HG02798 (cell line): ENCODE data around the gene KCTD11.

Experiments used
- ATAC-seq: cut with Tn5 transposase; IDR thresholded peaks from one replicate; pipeline ENCODE4 v1.9.1; 2021; ENCODE audit warnings: mild to moderate bottlenecking; ENCODE audit not compliant: unreplicated experiment, poor library complexity

Gene KCTD11

DNA sequence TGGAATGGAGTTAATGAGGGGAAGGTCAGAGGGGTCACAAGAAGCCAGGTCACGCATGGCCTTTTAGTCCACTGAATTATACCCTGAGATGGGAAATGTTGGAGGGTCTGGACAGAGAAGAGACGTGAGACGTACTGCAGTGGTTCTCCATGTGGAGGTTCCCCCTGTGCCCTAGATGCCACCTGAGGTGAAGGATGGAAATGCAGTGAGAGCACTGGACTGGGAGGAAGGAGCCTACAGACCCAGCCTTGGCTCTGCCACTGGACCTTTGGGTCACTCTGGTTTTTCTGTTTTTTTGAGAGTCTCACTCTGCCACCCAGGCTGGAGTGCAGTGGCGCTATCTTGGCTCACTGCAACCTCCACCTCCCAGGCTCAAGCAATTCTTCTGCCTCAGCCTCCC is 44.2 kb downstream of the KCTD11 start:
- no peak for ATAC-seq

DNA sequence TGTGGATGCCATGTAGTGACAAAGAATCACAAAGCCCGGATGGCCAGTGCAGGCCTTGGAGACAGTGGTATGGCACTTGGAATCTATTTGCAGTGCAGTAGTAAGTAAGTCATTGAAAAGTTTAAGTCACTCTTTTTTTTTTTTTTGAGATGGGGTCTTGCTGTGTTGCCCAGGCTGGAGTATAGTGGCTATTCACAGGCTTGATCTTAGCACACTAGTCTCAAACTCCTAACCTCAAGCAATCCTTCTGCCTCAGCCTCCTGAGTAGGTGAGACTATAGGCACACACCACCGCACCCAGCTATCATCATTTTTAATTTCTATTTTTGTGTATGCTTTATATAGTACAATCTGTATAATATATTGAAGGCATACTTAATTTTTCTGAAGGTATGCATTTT is 46.6 kb downstream of the KCTD11 start:
- ATAC-seq, result no peak

DNA sequence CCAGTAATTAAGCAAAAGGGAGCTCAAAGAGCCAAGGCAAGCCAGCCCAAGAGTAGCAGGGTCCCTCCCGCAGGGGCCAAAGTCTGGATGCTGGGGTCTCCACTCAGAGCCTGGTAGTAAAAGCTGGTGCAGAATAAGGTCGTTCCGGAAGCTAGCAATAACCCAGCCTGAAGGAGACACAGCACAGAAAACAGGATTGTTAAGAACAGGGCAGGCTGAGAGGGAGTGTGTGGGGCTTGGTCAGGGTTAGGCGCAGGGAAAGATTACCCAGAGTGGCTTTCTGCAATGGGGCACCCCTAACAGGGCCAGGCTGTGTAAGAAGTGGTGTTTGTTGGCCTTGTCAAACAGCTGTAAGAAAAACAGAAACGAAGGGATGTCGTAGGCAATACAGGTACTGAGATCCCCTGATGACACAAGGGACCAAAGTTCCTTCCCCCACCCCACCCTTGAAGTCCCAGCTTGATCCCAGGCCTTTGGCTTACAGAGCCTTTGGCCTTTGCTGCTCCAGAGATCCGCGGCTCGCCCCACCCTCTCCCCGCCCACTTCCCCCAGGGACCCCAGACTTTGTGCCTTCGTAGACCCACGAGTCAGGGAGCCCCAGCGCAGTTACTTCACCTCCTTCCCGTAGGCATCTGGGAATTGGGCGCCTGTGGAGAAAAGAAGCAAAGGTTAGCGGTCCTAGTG is 51.2 kb downstream of the KCTD11 start:
- no peak for ATAC-seq

DNA sequence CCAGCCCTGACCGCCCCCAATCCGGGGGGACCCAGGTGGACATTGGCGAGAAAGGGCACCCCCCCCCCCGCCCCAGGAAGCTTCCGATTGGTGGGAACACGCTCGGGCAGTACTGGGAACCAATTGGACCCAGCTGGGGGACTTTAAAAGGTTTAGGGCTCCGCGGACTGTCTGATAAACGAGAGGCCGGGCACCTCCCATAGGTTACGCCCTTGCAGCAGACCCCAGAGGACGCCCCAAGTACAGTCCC is 51.7 kb downstream of the KCTD11 start:
- no peak for ATAC-seq

DNA sequence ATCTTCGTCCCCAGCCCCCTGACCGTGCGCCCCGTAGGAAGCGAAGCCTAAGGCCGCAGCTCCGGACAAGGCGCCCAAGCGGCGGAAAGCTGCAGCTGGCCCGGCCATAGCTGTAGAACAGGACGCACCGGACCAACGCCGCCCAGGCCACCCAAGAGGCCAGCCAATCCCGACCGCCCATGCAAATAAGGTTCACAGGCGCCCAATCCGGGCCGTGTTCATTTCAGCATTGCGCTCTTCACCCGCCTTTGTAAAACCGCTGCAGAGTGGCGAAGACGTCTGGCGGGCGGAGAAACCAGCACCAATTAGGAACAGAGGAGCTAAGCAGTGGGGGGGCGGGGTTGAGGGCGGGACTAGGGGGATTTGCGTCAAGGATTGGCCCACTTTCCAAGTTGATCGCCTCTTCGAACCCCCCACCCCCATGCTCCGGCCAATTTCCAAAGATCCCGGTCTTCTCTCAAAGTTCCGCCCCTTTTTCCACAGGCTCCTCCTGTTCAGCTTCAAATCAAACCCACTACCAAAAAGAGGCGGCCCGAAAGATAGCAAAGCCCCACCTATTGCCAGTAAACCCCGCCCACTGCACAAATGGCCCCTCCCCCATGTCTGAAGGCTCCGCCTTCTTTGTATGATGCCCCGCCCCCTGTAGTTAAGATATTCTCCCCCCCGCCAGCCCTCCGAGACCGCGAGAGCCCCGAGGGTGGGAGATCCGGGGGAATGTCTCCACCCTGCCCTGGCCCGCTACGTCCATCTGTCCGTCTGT is 52.2 kb downstream of the KCTD11 start, which contains the start of gene TMEM256:
Gene TMEM256, minus strand, starts transcription at position 121 of the 760 bp plus-strand sequence. Its CDS starts 13 bp downstream, at position 108.
- ATAC-seq, result peak; percentile 95
